GM06990 (cell line): ENCODE results near the gene APOD.

Source experiments
- DNase-seq: peaks from one replicate; pipeline ENCODE4 v3.0.0-alpha.2; 2011; ENCODE audit not compliant: insufficient read length; ENCODE audit errors: extremely low read depth
- H3K27me3 ChIP-seq: replicated peaks from 2 replicates; pipeline ENCODE4 v1.6.0; 2011; ENCODE audit warnings: low read length; ENCODE audit not compliant: control insufficient read depth, insufficient read depth
- H3K36me3 ChIP-seq: 2 replicates; pipeline ENCODE4 v1.5.1; 2011; ENCODE audit warnings: low read length; ENCODE audit not compliant: control insufficient read depth, insufficient read depth
- H3K4me3 ChIP-seq: replicated peaks from 2 replicates; pipeline ENCODE4 v1.5.1; 2011; ENCODE audit warnings: low read depth, mild to moderate bottlenecking, control low read depth, low read length
- TF ChIP-seq, protein P1 (sequence below): IDR thresholded peaks from 2 replicates; pipeline ENCODE4 v1.5.1; 2011; ENCODE audit warnings: low read length, control low read depth, mild to moderate bottlenecking, inconsistent platforms; ENCODE audit not compliant: insufficient read depth, poor library complexity, severe bottlenecking

The APOD gene

GRCh38 chr3:195559723-195560409 is 23.9 kb downstream of the APOD start:
- TF ChIP-seq, protein P1, sequence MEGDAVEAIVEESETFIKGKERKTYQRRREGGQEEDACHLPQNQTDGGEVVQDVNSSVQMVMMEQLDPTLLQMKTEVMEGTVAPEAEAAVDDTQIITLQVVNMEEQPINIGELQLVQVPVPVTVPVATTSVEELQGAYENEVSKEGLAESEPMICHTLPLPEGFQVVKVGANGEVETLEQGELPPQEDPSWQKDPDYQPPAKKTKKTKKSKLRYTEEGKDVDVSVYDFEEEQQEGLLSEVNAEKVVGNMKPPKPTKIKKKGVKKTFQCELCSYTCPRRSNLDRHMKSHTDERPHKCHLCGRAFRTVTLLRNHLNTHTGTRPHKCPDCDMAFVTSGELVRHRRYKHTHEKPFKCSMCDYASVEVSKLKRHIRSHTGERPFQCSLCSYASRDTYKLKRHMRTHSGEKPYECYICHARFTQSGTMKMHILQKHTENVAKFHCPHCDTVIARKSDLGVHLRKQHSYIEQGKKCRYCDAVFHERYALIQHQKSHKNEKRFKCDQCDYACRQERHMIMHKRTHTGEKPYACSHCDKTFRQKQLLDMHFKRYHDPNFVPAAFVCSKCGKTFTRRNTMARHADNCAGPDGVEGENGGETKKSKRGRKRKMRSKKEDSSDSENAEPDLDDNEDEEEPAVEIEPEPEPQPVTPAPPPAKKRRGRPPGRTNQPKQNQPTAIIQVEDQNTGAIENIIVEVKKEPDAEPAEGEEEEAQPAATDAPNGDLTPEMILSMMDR, result no peak
- no peak for DNase-seq
- H3K4me3 ChIP-seq, result no peak overlapping the region
- no peaks in the 10 kb centered on the region for H3K36me3 ChIP-seq
- H3K27me3 ChIP-seq, result no peaks in the 10 kb centered on the region

GRCh38 chr3:195558602-195559001 is 25.1 kb downstream of the APOD start:
- Histone ChIP-seq H3K36me3 (no peaks in the 10 kb centered on the region), H3K4me3 (no peak overlapping the region), H3K27me3 (no peaks in the 10 kb centered on the region)
- DNase-seq, result no peak
- TF ChIP-seq, protein P1, result peak; percentile 67

DNA sequence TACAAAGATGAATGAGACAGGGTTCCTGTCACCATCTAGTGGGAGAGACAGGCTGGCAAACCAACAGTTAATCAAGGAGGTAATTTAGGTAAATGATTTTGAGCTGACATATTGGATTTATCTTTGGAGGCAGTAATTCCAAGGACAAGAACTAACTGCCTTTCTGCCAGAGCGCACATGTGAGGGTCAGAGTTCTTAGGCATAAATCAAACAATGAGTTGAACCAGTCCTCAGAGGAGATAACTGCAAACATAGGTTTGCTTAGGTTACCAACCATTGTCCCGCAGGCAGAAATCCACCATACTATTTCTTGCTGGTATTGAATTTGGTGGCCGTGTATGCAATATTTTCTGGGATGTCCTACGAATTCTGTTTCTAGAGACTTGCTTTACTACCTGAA is 26.4 kb downstream of the APOD start:
- no peaks in the 10 kb centered on the region for H3K27me3 ChIP-seq
- TF ChIP-seq, protein P1, result no peak
- no peaks in the 10 kb centered on the region for H3K36me3 ChIP-seq
- DNase-seq, result no peak
- H3K4me3 ChIP-seq, result no peak overlapping the region

- Histone ChIP-seq H3K36me3 (no peaks in the 10 kb centered on the region), H3K4me3 (no peak overlapping the region), H3K27me3 (no peaks in the 10 kb centered on the region)
- TF ChIP-seq, protein P1, result peak; percentile 65
- no peak for DNase-seq
Observed at GRCh38 chr3:195556390-195556789, 27.4 kb downstream of the APOD start.

DNA sequence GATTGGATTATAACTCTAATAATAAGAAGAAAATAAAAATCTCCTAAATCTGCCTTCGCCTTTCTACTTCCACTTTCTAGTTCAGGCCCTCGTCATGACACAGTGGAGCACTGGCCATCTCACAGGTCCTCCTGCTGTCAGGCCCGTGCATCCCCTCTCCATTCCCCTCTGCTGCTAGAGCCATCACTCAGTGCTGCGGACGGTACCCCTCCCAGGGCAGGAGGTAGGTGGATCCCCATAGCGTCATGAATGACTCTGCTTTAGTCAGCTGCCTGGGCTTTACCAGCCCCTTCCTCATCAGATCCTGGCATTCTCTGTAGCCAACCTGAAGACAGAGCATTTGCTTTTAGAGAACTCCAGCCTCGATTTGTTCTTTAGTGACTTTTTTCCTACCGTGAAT is 28.6 kb downstream of the APOD start:
- Histone ChIP-seq H3K36me3 (no peaks in the 10 kb centered on the region), H3K4me3 (no peak overlapping the region), H3K27me3 (no peaks in the 10 kb centered on the region)
- TF ChIP-seq, protein P1, result no peak
- DNase-seq, result no peak

- H3K36me3 ChIP-seq, result no peaks in the 10 kb centered on the region
- no peaks in the 10 kb centered on the region for H3K27me3 ChIP-seq
- no peak for DNase-seq
- TF ChIP-seq, protein P1, result no peak
- H3K4me3 ChIP-seq, result no peak overlapping the region
Observed at GRCh38 chr3:195554458-195554857, 29.3 kb downstream of the APOD start.
